Progenitor cell of endocrine pancreas (in vitro differentiated cells): Measurements from ENCODE around the gene RSF1. TPM values are rescaled to one million over a fixed set of nuclear protein-coding genes. Genes with fewer than 3 reads are reported as not detected.
"Not testable (repeated sequence)": the region's sequence is repeated elsewhere in the genome, so short reads cannot be mapped to it uniquely, and the experiment has no call there.

Experiments used
- DNase-seq: peaks from one replicate; pipeline ENCODE4 v3.0.0; 2021; ENCODE audit warnings: low spot score; ENCODE audit not compliant: unreplicated experiment
- H3K27ac Mint-ChIP-seq: 2 replicates; pipeline ENCODE4 v1.8.0; 2021; ENCODE audit warnings: mild to moderate bottlenecking, moderate library complexity, mixed read lengths
- H3K27me3 Mint-ChIP-seq: 2 replicates; pipeline ENCODE4 v1.8.0; 2021; ENCODE audit warnings: mixed read lengths
- H3K36me3 Mint-ChIP-seq: 2 replicates; pipeline ENCODE4 v1.8.0; 2022; ENCODE audit warnings: mixed read lengths; ENCODE audit not compliant: insufficient read depth
- H3K4me1 Mint-ChIP-seq: 2 replicates; pipeline ENCODE4 v1.8.0; 2021; ENCODE audit warnings: low read depth, mixed read lengths
- H3K4me3 Mint-ChIP-seq: 2 replicates; pipeline ENCODE4 v1.8.0; 2021; ENCODE audit warnings: low read depth, mild to moderate bottlenecking, moderate library complexity, mixed read lengths
- H3K9me3 Mint-ChIP-seq: 2 replicates; pipeline ENCODE4 v1.8.0; 2021; ENCODE audit warnings: low read depth, mixed read lengths
- total RNA-seq: library from RNA; stranded (reverse); gene quantifications from 2 replicates; pipeline ENCODE4 v1.2.1, GENCODE V29; 2021
- TF ChIP-seq, protein P1 (sequence below): fragments of 200-600 bp; sonication (generic); IDR thresholded peaks from one replicate; pipeline ENCODE4 v1.5.0; 2021; ENCODE audit warnings: antibody characterized with exemption, mild to moderate bottlenecking; ENCODE audit not compliant: unreplicated experiment

The RSF1 gene
- total RNA-seq, 1 donor from 2014 or later: 88.0 TPM

DNA sequence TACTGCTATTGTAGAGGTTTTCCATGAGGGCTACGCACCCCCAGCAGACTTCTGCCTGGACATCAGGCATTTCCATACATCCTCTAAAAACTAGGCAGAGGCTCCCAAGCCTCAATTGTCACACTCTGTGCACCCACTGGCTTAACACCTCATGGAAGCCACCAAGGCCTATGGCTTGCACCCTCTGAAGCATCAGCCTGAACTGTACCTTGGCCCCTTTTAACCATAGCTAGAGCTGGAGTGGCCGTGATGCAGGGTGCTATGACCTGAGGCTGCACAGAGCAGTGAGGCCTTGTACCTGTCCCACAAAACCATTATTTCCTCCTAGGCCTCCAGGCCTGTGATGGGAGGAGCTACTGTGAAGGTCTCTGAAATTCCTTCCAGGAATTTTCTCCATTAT lies 34.3 kb upstream of the RSF1 start:
- Mint-ChIP-seq H3K9me3 (peaks cover 20% of the 10 kb centered on the region), H3K4me1 (no peaks in the 10 kb centered on the region), H3K36me3 (peaks cover 48% of the 10 kb centered on the region), H3K4me3 (no peak overlapping the region), H3K27ac (no peak overlapping the region), H3K27me3 (no peaks in the 10 kb centered on the region)
- no peak for DNase-seq
- TF ChIP-seq, protein P1, sequence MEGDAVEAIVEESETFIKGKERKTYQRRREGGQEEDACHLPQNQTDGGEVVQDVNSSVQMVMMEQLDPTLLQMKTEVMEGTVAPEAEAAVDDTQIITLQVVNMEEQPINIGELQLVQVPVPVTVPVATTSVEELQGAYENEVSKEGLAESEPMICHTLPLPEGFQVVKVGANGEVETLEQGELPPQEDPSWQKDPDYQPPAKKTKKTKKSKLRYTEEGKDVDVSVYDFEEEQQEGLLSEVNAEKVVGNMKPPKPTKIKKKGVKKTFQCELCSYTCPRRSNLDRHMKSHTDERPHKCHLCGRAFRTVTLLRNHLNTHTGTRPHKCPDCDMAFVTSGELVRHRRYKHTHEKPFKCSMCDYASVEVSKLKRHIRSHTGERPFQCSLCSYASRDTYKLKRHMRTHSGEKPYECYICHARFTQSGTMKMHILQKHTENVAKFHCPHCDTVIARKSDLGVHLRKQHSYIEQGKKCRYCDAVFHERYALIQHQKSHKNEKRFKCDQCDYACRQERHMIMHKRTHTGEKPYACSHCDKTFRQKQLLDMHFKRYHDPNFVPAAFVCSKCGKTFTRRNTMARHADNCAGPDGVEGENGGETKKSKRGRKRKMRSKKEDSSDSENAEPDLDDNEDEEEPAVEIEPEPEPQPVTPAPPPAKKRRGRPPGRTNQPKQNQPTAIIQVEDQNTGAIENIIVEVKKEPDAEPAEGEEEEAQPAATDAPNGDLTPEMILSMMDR: no peak

DNA sequence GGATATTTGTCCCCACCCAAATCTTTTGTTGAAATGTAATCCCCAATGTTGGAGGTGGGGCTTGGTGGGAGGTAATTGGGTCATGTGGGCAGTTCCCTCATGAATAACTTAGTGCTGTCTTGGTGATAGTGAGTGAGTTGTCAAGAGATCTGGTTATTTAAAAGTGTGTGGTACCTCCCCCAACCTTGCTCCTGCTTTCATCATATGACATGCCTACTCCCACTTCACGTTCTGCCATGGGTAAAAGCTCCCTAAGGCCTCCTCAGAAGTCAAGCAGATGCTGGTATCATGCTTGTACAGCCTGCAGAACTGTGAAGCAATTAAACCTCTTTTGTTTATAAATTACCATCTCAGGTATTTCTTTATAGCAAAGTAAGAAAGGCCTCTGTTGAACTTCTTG lies 31.0 kb upstream of the RSF1 start:
- DNase-seq: no peak
- H3K4me1 Mint-ChIP-seq: no peaks in the 10 kb centered on the region
- H3K9me3 Mint-ChIP-seq: peaks cover 16% of the 10 kb centered on the region
- no peaks in the 10 kb centered on the region for H3K27me3 Mint-ChIP-seq
- no peak overlapping the region for H3K4me3 Mint-ChIP-seq
- peaks cover 51% of the 10 kb centered on the region for H3K36me3 Mint-ChIP-seq
- TF ChIP-seq, protein P1: no peak
- peak overlapping the region; percentile 2 for H3K27ac Mint-ChIP-seq

DNA sequence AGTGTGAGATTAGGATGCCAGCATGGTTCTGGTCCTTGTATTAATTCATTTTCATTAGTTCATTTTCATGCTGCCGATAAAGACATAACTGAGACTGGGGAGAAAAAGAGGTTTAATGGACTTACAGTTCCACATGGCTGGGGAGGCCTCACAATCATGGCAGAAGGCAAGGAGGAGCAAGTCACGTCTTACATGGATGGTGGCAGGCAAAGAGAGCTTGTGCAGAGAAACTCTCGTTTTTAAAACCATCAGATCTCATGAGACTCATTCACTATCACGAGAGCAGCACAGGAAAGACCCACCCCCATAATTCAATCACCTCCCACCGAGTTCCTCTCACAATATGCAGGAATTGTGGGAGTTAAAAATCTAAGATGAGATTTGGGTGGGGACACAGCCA lies 23.2 kb upstream of the RSF1 start:
- DNase-seq, H3K4me3 Mint-ChIP-seq, H3K4me1 Mint-ChIP-seq, H3K27ac Mint-ChIP-seq, H3K27me3 Mint-ChIP-seq: not testable (repeated sequence)
- Mint-ChIP-seq H3K9me3 (peaks cover 15% of the 10 kb centered on the region), H3K36me3 (peaks cover 42% of the 10 kb centered on the region)

DNA sequence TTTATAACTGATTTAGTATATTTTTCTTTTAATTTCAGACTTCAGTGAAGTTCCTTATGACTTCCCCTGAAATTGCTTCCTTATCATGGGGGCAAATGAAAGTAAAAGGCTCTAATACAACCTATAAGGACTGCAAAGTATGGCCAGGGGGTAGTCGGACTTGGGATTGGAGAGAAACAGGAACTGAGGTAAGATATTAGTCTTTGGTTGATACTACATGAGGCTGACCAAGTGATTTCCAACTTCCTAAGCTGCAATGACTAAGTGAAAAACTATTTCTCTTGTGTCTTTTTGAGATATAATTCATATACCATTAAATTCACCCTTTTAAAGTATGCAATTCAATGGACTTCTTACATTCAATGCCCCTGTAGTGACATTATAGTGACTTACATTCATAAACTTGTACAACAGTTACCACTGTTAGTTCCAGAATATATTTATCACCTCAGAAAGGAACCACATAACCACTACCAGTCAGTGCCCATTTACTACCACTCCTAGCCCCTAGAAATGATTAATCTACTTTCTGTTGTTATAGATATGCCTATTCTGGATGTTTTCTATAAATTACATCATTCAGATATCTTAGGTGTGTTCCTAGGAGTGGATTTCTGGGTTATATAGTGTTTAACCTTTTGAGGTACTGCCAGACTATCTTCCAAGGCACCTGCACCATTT lies 22.1 kb upstream of the RSF1 start:
- no peak overlapping the region for H3K4me3 Mint-ChIP-seq
- DNase-seq: no peak
- peaks cover 41% of the 10 kb centered on the region for H3K36me3 Mint-ChIP-seq
- H3K4me1 Mint-ChIP-seq: no peaks in the 10 kb centered on the region
- H3K9me3 Mint-ChIP-seq: peaks cover 15% of the 10 kb centered on the region
- no peaks in the 10 kb centered on the region for H3K27me3 Mint-ChIP-seq
- TF ChIP-seq, protein P1: no peak
- no peak overlapping the region for H3K27ac Mint-ChIP-seq

DNA sequence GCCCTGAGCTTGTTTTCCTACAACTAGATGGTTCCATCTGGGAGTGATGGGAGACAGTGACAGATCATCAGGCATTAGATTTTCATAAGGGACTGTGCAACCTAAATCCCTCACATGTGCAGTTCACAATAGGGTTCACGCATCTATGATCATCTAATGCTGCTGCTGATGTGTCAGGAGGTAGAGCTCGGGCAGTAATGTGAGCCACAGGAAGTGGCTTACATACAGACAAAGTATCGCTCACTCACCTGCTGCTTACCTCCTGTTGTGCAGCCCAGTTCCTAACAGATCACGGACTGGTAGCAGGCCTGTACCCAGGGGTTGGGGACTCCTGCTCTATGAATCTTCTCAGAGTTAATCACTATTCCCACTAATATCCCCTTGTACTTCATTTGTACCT lies 12.8 kb upstream of the RSF1 start:
- H3K9me3 Mint-ChIP-seq: peaks cover 13% of the 10 kb centered on the region
- no peak overlapping the region for H3K4me3 Mint-ChIP-seq
- peaks cover 17% of the 10 kb centered on the region for H3K36me3 Mint-ChIP-seq
- H3K27ac Mint-ChIP-seq: no peak overlapping the region
- H3K4me1 Mint-ChIP-seq: no peaks in the 10 kb centered on the region
- no peaks in the 10 kb centered on the region for H3K27me3 Mint-ChIP-seq
- no peak for DNase-seq
- TF ChIP-seq, protein P1: no peak

DNA sequence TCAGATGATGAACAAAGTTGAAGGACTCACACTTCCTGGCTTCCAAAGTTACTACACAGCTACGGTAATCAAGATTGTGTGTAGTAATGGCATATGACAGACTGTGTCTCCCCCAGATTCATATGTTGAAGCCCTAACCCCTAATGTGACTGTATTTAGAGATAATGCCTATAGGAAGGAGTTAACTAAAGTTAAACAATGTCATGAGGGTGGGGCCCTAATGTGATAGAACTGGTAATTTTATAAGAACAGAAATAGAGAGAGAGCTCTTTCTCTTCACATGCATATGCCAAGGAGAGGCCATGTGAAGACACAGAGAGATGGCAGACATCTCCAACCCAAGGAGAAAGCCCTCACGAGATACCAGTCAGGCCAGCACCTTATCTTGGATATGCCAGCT lies 8.4 kb upstream of the RSF1 start:
- TF ChIP-seq, protein P1: no peak
- H3K27ac Mint-ChIP-seq: no peak overlapping the region
- H3K9me3 Mint-ChIP-seq: peaks cover 13% of the 10 kb centered on the region
- H3K36me3 Mint-ChIP-seq: peaks cover 15% of the 10 kb centered on the region
- DNase-seq: no peak
- H3K27me3 Mint-ChIP-seq: no peaks in the 10 kb centered on the region
- no peak overlapping the region for H3K4me3 Mint-ChIP-seq
- H3K4me1 Mint-ChIP-seq: peaks cover 2% of the 10 kb centered on the region
